Transverse colon (tissue), 4 donors: ENCODE results near the gene ANKH. TPM values are rescaled to one million over a fixed set of nuclear protein-coding genes. Genes with fewer than 3 reads are reported as not detected.
A peak's percentile ranks its signal among the peaks of the same experiment; 100 is the strongest.

Experiments used
- DNase-seq: peaks from one replicate; pipeline ENCODE4 v3.0.0-alpha.2; 2019
- H3K27ac ChIP-seq, 4 donors: fragments of 200-600 bp; sonication (generic); 2 replicates each; pipeline ENCODE4 v1.5.1; 2016 to 2018; ENCODE audit warnings: inconsistent platforms in 4 of 4
- H3K27me3 ChIP-seq: fragments of 200-600 bp; sonication (generic); 2 replicates; pipeline ENCODE4 v1.5.1; 2017; ENCODE audit warnings: inconsistent platforms
- H3K36me3 ChIP-seq, 4 donors: fragments of 200-600 bp; sonication (generic); 2 replicates each; pipeline ENCODE4 v1.5.1; 2017 to 2019; ENCODE audit warnings: inconsistent platforms in 4 of 4
- H3K4me1 ChIP-seq, 4 donors: fragments of 200-600 bp; sonication (generic); 2 replicates each; pipeline ENCODE4 v1.5.1; 2017 to 2020; ENCODE audit warnings: inconsistent platforms in 4 of 4
- H3K4me3 ChIP-seq, 4 donors: fragments of 200-600 bp; sonication (generic); 1 replicate in 1 of 4; 2 replicates in 3 of 4; pipeline versions ENCODE4 v1.5.1 to v1.6.1; 2017 to 2019; ENCODE audit warnings: inconsistent platforms in 4 of 4
- H3K9me3 ChIP-seq, 2 donors: fragments of 200-600 bp; sonication (generic); 2 replicates each; pipeline ENCODE4 v1.5.1; 2017 to 2019; ENCODE audit warnings: inconsistent platforms in 2 of 2
- EP300 ChIP-seq: sonication (generic); formaldehyde crosslinking; IDR thresholded peaks from one replicate; pipeline ENCODE4 v1.6.1; 2017; ENCODE audit warnings: antibody characterized with exemption, low read depth
- POLR2A ChIP-seq: fragments of 450-650 bp; IDR thresholded peaks from one replicate; pipeline ENCODE4 v1.6.1; 2016; ENCODE audit warnings: antibody characterized with exemption, mild to moderate bottlenecking, moderate library complexity
- POLR2AphosphoS5 ChIP-seq, 3 donors: sonication (generic); formaldehyde crosslinking; IDR thresholded peaks; one replicate each; pipeline ENCODE4 v1.6.1; 2016; ENCODE audit warnings: antibody characterized with exemption in 3 of 3
- WGBS, 2 donors: methylation state at CpG; one replicate each; pipeline ENCODE4 v1.1.5; 2018; ENCODE audit warnings: low coverage in 1 of 2; 5-methylcytosine and 5-hydroxymethylcytosine counted together
- in situ Hi-C, 4 donors: fragments of 200-750 bp; cut with MboI; loops; one replicate each; pipeline versions ENCODE4 v1.15.0 to v1.15.1; 2017; ENCODE audit warnings: low sequenced_read_pairs in 3 of 4, low pct_ligation_motif_present in 1 of 4, low pct_unique_long_range_greater_than_20kb in 1 of 4
- intact Hi-C: fragments of 100-400 bp; cut with DNase I; formaldehyde crosslinking; loops from one replicate; pipeline ENCODE4 v1.15.1; 2023; ENCODE audit warnings: low total_unique reads
- total RNA-seq, 4 donors: library from RNA; depleted of rRNA; stranded (reverse); fragments of >200 nt; gene quantifications; one replicate each; pipeline ENCODE4 v1.1.0, GENCODE V29; 2016
- TF ChIP-seq, protein P1 (sequence below), 5 experiments: fragments of 200-600 bp in 3 of 5; fragments of 450-650 bp in 2 of 5; sonication (generic) in 3 of 5; IDR thresholded peaks; 1 replicate in 2 of 5; 2 replicates in 3 of 5; pipeline ENCODE4 v1.5.1; 2016 to 2017; ENCODE audit warnings: antibody characterized with exemption in 5 of 5, inconsistent platforms in 3 of 5, mild to moderate bottlenecking in 2 of 5, moderate library complexity in 1 of 5

The ANKH gene
- total RNA-seq, 4 donors from 2014 or later, result 24.7 to 96.5 (median 69.4) TPM

DNA sequence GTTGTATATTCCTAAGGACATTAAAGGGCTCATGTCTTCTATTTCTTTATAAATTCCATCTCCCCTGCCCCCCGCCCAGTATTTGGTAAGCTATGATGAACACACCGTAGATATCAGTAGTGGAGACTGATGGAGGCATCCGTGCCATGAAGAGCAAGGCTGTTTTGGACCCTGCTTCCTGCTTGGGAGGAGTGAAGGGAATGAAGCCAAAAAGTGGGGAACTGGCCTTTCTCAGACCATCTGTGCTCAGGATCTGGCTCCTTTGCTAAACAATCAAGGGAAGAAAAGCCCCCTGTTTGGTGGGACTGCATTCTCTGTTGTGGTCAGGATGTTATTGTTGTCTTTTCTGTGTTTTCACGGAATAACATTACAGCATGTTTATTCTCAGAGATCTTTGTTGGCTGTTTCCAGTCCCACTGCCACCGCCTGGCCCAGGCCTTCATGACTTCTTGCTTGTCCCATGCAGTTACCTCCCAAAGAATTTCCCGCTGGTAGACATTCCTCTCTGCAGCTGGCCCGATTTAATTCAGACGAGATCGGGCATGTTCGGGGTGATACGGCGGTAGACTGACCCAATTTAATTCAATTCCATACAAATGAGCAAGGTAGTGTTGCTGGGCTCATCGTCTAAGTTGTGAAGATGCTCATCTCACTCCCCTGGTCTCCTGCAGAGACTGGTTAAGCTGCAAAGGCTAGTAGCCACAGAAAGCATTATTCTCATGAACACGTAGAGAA lies 31.4 kb upstream of the ANKH start:
- in situ Hi-C loops (no loop called here), intact Hi-C loops (no loop called here)
- Histone ChIP-seq H3K4me3 (no peak overlapping the region), H3K27ac (no peak overlapping the region), H3K4me1 (peaks cover 0 to 4% (median 2%) of the 10 kb centered on the region in 4 donors), H3K36me3 (no peaks in the 10 kb centered on the region), H3K27me3 (no peaks in the 10 kb centered on the region), H3K9me3 (no peaks in the 10 kb centered on the region)
- TF ChIP-seq POLR2A, result no peak
- no peak for TF ChIP-seq POLR2AphosphoS5 (IDR thresholded peaks at IDR 0.05)
- no peak for TF ChIP-seq EP300
- TF ChIP-seq, protein P1, sequence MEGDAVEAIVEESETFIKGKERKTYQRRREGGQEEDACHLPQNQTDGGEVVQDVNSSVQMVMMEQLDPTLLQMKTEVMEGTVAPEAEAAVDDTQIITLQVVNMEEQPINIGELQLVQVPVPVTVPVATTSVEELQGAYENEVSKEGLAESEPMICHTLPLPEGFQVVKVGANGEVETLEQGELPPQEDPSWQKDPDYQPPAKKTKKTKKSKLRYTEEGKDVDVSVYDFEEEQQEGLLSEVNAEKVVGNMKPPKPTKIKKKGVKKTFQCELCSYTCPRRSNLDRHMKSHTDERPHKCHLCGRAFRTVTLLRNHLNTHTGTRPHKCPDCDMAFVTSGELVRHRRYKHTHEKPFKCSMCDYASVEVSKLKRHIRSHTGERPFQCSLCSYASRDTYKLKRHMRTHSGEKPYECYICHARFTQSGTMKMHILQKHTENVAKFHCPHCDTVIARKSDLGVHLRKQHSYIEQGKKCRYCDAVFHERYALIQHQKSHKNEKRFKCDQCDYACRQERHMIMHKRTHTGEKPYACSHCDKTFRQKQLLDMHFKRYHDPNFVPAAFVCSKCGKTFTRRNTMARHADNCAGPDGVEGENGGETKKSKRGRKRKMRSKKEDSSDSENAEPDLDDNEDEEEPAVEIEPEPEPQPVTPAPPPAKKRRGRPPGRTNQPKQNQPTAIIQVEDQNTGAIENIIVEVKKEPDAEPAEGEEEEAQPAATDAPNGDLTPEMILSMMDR (IDR thresholded peaks at IDR 0.05), result no peak
- no peak for DNase-seq
- 87% methylated on average over 10 to 14 of the region's 14 CpGs for WGBS, 2 donors

DNA sequence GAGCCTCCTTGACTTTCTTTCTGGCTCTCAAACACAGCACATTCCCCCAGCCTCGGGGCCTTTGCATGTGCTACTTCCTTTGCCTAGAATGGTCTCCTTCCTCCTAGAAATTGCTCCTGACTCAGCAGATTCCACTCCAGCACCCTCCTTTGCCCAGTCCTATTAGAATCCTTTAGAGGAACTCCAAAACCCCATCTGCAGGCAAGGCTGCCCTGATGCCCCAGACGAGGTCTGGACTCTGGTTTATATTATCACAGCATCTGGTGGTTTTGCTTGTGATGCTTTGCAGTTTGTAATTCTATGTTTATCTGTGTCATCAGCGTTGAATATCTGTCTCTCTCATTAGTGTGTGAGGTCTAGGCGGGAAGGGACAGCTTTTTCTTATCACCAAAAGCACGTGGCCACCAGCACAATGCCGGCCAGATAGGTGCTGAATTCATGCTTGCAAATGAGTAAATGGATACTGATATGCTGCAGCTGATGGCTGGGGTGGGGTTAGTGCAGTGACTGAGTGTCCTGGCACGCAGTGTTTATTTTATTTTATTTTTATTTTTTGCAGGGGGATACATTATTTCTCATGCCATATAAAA lies 30.0 kb upstream of the ANKH start:
- in situ Hi-C loops, result no loop called here
- no peaks in the 10 kb centered on the region for H3K9me3 ChIP-seq
- TF ChIP-seq, protein P1 (IDR thresholded peaks at IDR 0.05), result no peak
- no peak for TF ChIP-seq POLR2A
- TF ChIP-seq POLR2AphosphoS5 (IDR thresholded peaks at IDR 0.05), result no peak
- TF ChIP-seq EP300, result no peak
- H3K4me1 ChIP-seq, result peaks cover 0 to 4% (median 3%) of the 10 kb centered on the region in 4 donors
- 48 to 52% methylated on average over 4 to 7 of the region's 7 CpGs for WGBS, 2 donors
- intact Hi-C loops, result no loop called here
- DNase-seq, result no peak
- no peaks in the 10 kb centered on the region for H3K27me3 ChIP-seq
- H3K27ac ChIP-seq, result peak overlapping the region in 2 of 4 donors; percentile 21 to 45
- H3K36me3 ChIP-seq, result no peaks in the 10 kb centered on the region
- H3K4me3 ChIP-seq, result no peak overlapping the region

DNA sequence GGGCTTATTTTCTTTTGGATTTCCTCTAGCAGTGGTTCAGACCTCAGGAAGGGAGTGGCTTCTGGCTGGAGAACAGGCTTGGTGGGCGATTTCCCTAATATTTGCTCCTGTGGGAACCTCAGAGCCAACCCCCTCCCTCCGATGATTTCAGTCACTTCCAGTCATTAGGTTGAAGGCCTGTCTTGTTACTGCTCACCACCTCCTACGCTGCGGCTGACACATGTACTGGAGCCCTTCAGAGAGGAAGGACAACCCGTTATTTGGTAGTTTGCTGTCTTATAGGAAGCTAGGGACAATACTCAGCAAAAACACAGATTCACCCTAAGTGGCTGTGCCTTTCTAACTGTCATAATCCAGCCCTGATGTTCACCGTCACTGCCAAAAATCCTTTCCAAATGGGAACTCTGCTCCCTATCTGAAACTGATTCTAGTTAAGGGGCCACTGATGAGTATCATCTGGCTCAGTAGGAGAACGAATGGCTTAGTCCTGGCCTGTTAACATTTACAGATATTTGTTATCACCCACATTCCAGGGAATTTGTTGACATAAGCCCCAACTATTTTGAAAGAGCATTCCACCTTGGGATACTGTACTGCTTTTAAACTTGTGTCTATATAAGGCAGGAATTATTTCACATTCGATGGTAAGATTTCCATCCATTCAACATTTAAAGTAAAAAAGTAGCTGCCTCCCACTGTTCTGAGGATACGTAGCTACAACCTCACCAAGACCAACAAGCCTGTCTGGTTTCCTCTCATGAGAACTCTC lies 29.3 kb upstream of the ANKH start:
- in situ Hi-C loops, result no loop called here
- H3K27ac ChIP-seq, result peak overlapping the region in 3 of 4 donors; percentile 21 to 45 (median 25)
- DNase-seq, result no peak
- H3K36me3 ChIP-seq, result no peaks in the 10 kb centered on the region
- TF ChIP-seq POLR2A (no peak), EP300 (no peak), POLR2AphosphoS5 (IDR thresholded peaks at IDR 0.05) (no peak)
- TF ChIP-seq, protein P1 (IDR thresholded peaks at IDR 0.05), result no peak
- no peaks in the 10 kb centered on the region for H3K27me3 ChIP-seq
- no peak overlapping the region for H3K4me3 ChIP-seq
- H3K9me3 ChIP-seq, result no peaks in the 10 kb centered on the region
- intact Hi-C loops, result no loop called here
- peaks cover 0 to 6% (median 4%) of the 10 kb centered on the region in 4 donors for H3K4me1 ChIP-seq
- 64 to 72% methylated on average over 5 to 9 of the region's 9 CpGs for WGBS, 2 donors

DNA sequence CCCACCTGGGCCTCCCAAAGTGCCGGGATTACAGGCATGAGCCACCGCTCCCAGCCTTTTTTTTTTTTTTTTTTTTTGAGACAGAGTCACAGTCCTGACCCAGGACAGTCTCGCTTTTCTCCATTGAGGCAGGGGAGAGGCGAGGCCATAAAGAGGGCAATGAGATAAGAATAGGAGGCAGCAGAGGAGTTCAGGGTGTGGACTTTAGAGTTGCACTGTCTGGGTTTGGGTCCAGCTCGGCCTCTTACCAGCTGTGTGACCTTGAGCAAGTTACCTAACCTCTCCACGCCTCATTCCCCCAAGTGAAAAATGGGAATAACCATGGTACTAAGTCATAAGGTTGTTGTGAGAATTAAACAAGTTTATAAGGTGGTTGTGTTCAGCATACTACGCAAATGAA lies 24.6 kb upstream of the ANKH start:
- Histone ChIP-seq H3K9me3 (no peaks in the 10 kb centered on the region), H3K4me1 (peaks cover 13 to 33% (median 21%) of the 10 kb centered on the region in 4 donors), H3K27ac (peak overlapping the region; percentile 23 to 86 (median 70)), H3K4me3 (no peak overlapping the region), H3K27me3 (no peaks in the 10 kb centered on the region), H3K36me3 (no peaks in the 10 kb centered on the region)
- TF ChIP-seq POLR2AphosphoS5 (IDR thresholded peaks at IDR 0.05) (no peak), EP300 (no peak), POLR2A (no peak)
- TF ChIP-seq, protein P1 (IDR thresholded peaks at IDR 0.05), result no peak
- in situ Hi-C loops, result no loop called here
- intact Hi-C loops, result no loop called here
- DNase-seq, result peak; percentile 58
- WGBS, 2 donors, result 70% methylated on average over 4 to 7 of the region's 7 CpGs
